Measurements from ENCODE around the gene ZBP1.

DNA sequence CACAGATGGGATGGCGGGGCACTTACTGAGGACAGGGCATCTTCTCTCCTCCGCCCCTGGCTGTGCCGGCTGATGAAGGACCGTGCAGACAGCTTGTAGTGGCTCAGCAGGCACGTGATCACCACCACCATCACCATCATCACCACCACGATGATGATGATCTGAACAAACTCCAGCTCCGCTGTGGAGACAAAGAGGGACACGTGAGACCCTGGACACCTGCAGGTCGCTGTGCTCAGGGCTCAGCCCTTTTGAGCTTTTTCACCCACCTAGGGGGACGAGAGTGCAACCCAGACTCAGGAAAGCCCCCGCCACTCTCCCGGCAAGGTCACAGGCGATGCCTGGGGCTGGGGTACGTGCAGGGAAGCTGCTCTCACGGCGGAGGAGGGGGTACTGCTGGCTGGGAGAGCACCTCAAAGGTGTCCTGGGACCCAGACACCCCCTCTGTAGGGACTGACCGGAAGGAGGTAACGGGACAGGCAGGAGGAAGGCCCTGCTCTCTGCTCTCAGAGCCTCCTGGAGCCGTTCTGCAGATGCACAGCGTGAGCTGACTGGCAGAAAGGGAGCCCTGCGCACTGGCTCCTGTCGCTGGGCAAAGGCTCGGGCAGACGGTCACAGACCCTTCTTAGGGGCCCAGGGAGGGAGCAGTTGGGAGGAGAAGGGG, 39.4 kb upstream of the ZBP1 start:
- TF ChIP-seq YY1 (IDR thresholded peaks at IDR 0.05; ENCODE audit: insufficient read depth, insufficient read length) (no peak), SUZ12 (IDR thresholded peaks at IDR 0.05; ENCODE audit: extremely low read depth, insufficient read depth, insufficient read length) (no peak)

Data from NT2/D1 (cell line).